Stimulated activated naive B cell treated with anti-CD40 and anti-IgM and Interleukin-4, amounts not matched to agents 10 μg/mL and 1 μg/mL and 100 μg/mL, for 72 hours (primary cell): ENCODE results near the gene TAS2R40.
"Not testable (repeated sequence)": the region's sequence is repeated elsewhere in the genome, so short reads cannot be mapped to it uniquely, and the experiment has no call there.

Experiments used
- ATAC-seq, 2 donors: fragments of 150-1000 bp; cut with Tn5 transposase; replicated peaks; 2 replicates each; pipeline ENCODE4 v1.10.0; 2021; ENCODE audit warnings: moderate library complexity in 1 of 2
- DNase-seq: peaks from one replicate; pipeline ENCODE4 v3.0.0; 2021
- H3K27ac Mint-ChIP-seq: one replicate; pipeline ENCODE4 v1.8.0; 2022; ENCODE audit warnings: mild to moderate bottlenecking, mixed read lengths
- H3K27me3 Mint-ChIP-seq, 2 donors: one replicate each; pipeline ENCODE4 v1.8.0; 2022; ENCODE audit warnings: mixed read lengths in 2 of 2
- H3K36me3 Mint-ChIP-seq, 2 donors: one replicate each; pipeline ENCODE4 v1.8.0; 2022; ENCODE audit warnings: mixed read lengths in 2 of 2, mild to moderate bottlenecking in 1 of 2
- H3K4me1 Mint-ChIP-seq, 2 donors: one replicate each; pipeline ENCODE4 v1.8.0; 2022; ENCODE audit warnings: mixed read lengths in 2 of 2, mild to moderate bottlenecking in 1 of 2
- H3K4me3 Mint-ChIP-seq, 2 donors: one replicate each; pipeline ENCODE4 v1.8.0; 2022; ENCODE audit warnings: mild to moderate bottlenecking in 2 of 2, mixed read lengths in 2 of 2, moderate library complexity in 1 of 2
- H3K9me3 Mint-ChIP-seq, 2 donors: one replicate each; pipeline ENCODE4 v1.8.0; 2022; ENCODE audit warnings: mixed read lengths in 2 of 2, mild to moderate bottlenecking in 1 of 2

Gene TAS2R40

GRCh38 chr7:143210541-143210940, 11.3 kb upstream of the TAS2R40 start:
- DNase-seq (no peak), ATAC-seq (no peak)
- H3K4me3 Mint-ChIP-seq, result no peak overlapping the region
- H3K27me3 Mint-ChIP-seq, result no peaks in the 10 kb centered on the region
- H3K9me3 Mint-ChIP-seq, result peaks cover 6 to 12% of the 10 kb centered on the region in 2 donors
- peaks cover 16 to 26% of the 10 kb centered on the region in 2 donors for H3K4me1 Mint-ChIP-seq
- H3K27ac Mint-ChIP-seq, result no peak overlapping the region
- H3K36me3 Mint-ChIP-seq, result peaks cover 8 to 12% of the 10 kb centered on the region in 2 donors

DNA sequence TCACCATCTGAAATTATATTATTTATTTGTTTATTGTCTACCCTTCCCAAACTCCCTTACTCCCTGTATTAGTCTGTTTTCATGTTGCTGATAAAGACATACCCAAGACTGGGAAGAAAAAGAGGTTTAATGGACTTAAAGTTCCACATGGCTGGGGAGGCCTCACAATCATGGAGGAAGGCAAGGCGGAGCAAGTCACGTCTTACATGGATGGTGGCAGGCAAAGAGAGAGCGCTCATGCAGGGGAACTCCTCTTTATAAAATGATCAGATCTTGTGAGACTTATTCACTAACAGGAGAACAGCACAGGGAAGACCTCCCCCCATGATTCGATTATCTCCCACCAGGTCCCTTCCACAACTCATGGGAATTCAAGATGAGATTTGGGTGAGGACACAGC, 8.4 kb upstream of the TAS2R40 start:
- H3K4me3 Mint-ChIP-seq, result not testable (repeated sequence)

DNA sequence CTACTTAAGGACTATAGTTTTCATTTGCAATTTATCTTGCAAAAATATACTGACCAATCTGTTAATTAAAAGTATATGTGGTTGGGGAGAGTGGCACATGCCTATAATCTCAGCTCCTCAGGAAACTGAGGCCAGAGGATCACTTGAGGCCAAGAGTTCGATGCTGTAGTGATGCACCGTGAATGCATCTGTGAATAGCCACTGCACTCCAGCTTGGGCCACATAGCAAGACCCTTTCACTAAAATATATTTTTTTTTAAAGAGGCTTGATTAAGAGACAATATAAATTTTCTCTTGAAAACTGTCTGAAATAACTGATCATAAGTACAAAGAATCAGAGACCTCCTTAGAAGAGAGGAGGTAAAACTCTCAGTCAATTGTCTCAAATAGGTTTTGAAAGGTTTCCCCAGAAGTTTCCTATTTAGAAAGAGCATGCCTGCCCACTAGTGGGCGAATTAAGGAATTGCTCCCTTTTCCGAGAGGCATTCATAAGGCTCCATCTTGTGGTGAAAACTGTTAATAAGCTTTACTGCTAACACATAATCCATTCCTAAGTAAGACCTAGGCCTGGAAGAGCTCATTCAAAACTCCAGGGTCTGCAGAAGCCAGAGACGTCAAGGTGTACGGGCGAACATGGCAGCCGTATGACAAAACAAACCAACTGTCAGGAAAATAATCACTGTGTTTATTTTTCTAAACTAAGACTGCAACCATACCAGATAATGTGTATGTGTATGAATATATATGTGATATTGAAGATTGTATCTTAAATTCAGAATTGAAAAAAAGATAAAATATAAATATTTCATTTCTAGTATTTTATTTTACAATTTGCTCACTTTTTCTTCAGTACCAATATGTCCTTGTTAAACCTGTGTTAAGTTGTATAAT, 6.8 kb upstream of the TAS2R40 start:
- DNase-seq (peak; percentile 52), ATAC-seq (peak; percentile 57 to 72)
- Mint-ChIP-seq H3K36me3 (peaks cover 8 to 12% of the 10 kb centered on the region in 2 donors), H3K27me3 (no peaks in the 10 kb centered on the region), H3K4me3 (no peak overlapping the region), H3K9me3 (peaks cover 6 to 12% of the 10 kb centered on the region in 2 donors), H3K4me1 (peaks cover 0 to 3% of the 10 kb centered on the region in 2 donors), H3K27ac (no peak overlapping the region)

More for the DNA sequence above, 8.4 kb upstream of the TAS2R40 start:
- peaks cover 6 to 12% of the 10 kb centered on the region in 2 donors for H3K9me3 Mint-ChIP-seq
- not testable (repeated sequence) for H3K27me3 Mint-ChIP-seq, H3K4me1 Mint-ChIP-seq, DNase-seq, ATAC-seq, H3K27ac Mint-ChIP-seq
- H3K36me3 Mint-ChIP-seq, result peaks cover 8 to 12% of the 10 kb centered on the region in 2 donors

- no peak overlapping the region for H3K4me3 Mint-ChIP-seq
- DNase-seq (no peak), ATAC-seq (no peak)
- H3K9me3 Mint-ChIP-seq, result peaks cover 6 to 12% of the 10 kb centered on the region in 2 donors
- peaks cover 8 to 12% of the 10 kb centered on the region in 2 donors for H3K36me3 Mint-ChIP-seq
- peaks cover 0 to 3% of the 10 kb centered on the region in 2 donors for H3K4me1 Mint-ChIP-seq
- H3K27me3 Mint-ChIP-seq, result peaks cover 0 to 2% of the 10 kb centered on the region in 2 donors
- no peak overlapping the region for H3K27ac Mint-ChIP-seq
Measured at GRCh38 chr7:143216151-143216550, 5.7 kb upstream of the TAS2R40 start.

DNA sequence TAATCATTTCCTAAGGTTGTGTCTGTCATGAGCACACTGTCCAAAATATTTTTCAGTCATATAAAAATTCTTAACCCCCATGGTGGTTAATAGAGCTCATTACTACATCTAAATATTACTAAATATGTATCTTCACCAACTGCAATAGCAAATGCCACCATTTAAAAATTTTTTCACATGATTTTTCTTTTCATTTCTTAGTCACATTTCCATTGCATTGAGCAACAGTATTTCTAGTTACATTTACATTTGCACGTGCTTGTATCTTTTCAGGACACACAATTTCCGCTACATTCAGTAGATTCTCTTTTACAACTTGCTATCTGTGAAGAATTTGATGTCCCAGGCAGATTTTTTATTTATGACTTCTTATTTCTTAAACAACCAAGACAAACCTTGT, 5.2 kb upstream of the TAS2R40 start:
- H3K4me1 Mint-ChIP-seq, result peaks cover 0 to 3% of the 10 kb centered on the region in 2 donors
- peaks cover 0 to 7% of the 10 kb centered on the region in 2 donors for H3K27me3 Mint-ChIP-seq
- no peak overlapping the region for H3K27ac Mint-ChIP-seq
- ATAC-seq (no peak), DNase-seq (no peak)
- H3K9me3 Mint-ChIP-seq, result peaks cover 6 to 11% of the 10 kb centered on the region in 2 donors
- no peak overlapping the region for H3K4me3 Mint-ChIP-seq
- H3K36me3 Mint-ChIP-seq, result peaks cover 8 to 11% of the 10 kb centered on the region in 2 donors

- Mint-ChIP-seq H3K27ac (no peak overlapping the region), H3K36me3 (peaks cover 5 to 6% of the 10 kb centered on the region in 2 donors), H3K4me1 (peaks cover 2 to 4% of the 10 kb centered on the region in 2 donors), H3K9me3 (peaks cover 2 to 7% of the 10 kb centered on the region in 2 donors), H3K27me3 (peaks cover 6 to 16% of the 10 kb centered on the region in 2 donors), H3K4me3 (no peak overlapping the region)
- ATAC-seq (no peak), DNase-seq (no peak)
Measured at GRCh38 chr7:143217806-143218205, 4.0 kb upstream of the TAS2R40 start.

GRCh38 chr7:143221286-143221685, 551 bp upstream of the TAS2R40 start:
- peaks cover 2 to 4% of the 10 kb centered on the region in 2 donors for H3K4me1 Mint-ChIP-seq
- DNase-seq (no peak), ATAC-seq (no peak)
- no peaks in the 10 kb centered on the region for H3K9me3 Mint-ChIP-seq
- peaks cover 15 to 27% of the 10 kb centered on the region in 2 donors for H3K27me3 Mint-ChIP-seq
- no peaks in the 10 kb centered on the region for H3K36me3 Mint-ChIP-seq
- H3K4me3 Mint-ChIP-seq, result no peak overlapping the region
- H3K27ac Mint-ChIP-seq, result no peak overlapping the region

GRCh38 chr7:143222782-143223181, 945 bp downstream of the TAS2R40 start:
- no peaks in the 10 kb centered on the region for H3K36me3 Mint-ChIP-seq
- DNase-seq (no peak), ATAC-seq (peak; percentile 39 to 42)
- H3K9me3 Mint-ChIP-seq, result no peaks in the 10 kb centered on the region
- peaks cover 15 to 27% of the 10 kb centered on the region in 2 donors for H3K27me3 Mint-ChIP-seq
- H3K4me3 Mint-ChIP-seq, result no peak overlapping the region
- peaks cover 2 to 4% of the 10 kb centered on the region in 2 donors for H3K4me1 Mint-ChIP-seq
- no peak overlapping the region for H3K27ac Mint-ChIP-seq

DNA sequence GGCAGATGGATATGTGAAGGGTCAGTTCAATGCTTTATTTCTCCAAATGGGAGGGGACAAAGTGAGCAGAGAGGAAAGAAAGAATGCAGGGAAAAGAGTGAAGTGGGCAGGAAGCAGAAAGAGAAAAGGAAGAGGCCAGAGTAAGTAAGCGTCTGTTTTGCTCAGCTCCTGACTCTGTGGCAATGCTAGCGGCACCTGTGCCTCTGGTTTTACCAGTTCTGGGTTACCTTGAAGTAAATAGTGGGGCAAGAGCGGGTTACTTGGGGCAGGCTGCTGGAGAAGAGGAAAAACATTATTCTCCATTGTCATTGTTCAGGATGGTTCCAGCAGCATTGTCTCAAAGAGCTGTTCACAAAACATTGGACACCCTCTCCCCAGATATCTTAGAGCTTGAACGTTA, 1.9 kb downstream of the TAS2R40 start:
- Mint-ChIP-seq H3K4me1 (peaks cover 2 to 4% of the 10 kb centered on the region in 2 donors), H3K9me3 (no peaks in the 10 kb centered on the region), H3K27ac (no peak overlapping the region), H3K27me3 (peaks cover 15 to 27% of the 10 kb centered on the region in 2 donors), H3K36me3 (no peaks in the 10 kb centered on the region), H3K4me3 (no peak overlapping the region)
- DNase-seq (no peak), ATAC-seq (no peak)

GRCh38 chr7:143225047-143225446, 3.2 kb downstream of the TAS2R40 start:
- peaks cover 15 to 27% of the 10 kb centered on the region in 2 donors for H3K27me3 Mint-ChIP-seq
- H3K4me1 Mint-ChIP-seq, result peaks cover 2 to 4% of the 10 kb centered on the region in 2 donors
- no peaks in the 10 kb centered on the region for H3K9me3 Mint-ChIP-seq
- H3K4me3 Mint-ChIP-seq, result no peak overlapping the region
- DNase-seq, result no peak
- no peak overlapping the region for H3K27ac Mint-ChIP-seq
- no peaks in the 10 kb centered on the region for H3K36me3 Mint-ChIP-seq
- no peak for ATAC-seq

GRCh38 chr7:143227806-143228205, 6.0 kb downstream of the TAS2R40 start:
- H3K9me3 Mint-ChIP-seq, result no peaks in the 10 kb centered on the region
- H3K27me3 Mint-ChIP-seq, result peaks cover 9 to 11% of the 10 kb centered on the region in 2 donors
- no peak for ATAC-seq
- peaks cover under 1 to 2% of the 10 kb centered on the region in 2 donors for H3K4me1 Mint-ChIP-seq
- DNase-seq, result no peak
- H3K36me3 Mint-ChIP-seq, result no peaks in the 10 kb centered on the region
- H3K4me3 Mint-ChIP-seq, result no peak overlapping the region
- no peak overlapping the region for H3K27ac Mint-ChIP-seq

DNA sequence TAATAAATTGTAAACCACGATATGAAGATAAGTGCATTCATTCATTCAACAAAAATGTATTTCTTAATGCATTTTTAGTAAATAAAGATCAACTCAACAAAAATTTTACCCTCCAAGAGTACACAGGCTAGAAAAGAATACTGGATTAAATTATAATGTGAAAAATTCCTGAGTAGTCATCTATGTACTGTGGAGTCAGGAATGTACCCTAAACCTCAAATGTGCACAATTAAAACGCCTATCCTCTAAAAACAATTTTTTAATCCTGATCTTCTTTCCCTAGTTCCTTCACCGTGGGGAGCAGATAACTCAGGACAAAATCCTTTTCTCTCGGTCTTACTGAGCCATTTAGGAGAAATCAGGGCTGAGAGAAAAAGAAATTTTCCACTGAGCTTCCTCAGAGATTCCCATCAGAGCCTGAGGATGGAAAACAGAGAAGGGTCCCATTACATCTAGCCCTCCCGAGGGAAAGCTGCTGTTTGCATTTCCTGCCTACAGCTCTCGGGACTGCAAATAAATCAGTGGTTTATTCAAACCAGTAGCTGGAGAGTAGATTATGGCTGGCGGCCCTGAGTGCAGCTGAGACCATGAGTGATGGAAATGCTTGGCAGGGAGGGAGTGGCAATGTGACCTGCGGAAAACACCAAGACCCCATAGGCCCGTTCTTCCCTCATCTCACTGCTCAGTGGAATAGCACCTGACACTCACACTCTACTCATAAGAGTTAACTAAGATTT, 7.4 kb downstream of the TAS2R40 start:
- H3K4me3 Mint-ChIP-seq, result no peak overlapping the region
- H3K27ac Mint-ChIP-seq, result no peak overlapping the region
- ATAC-seq (no peak), DNase-seq (no peak)
- no peaks in the 10 kb centered on the region for H3K36me3 Mint-ChIP-seq
- no peaks in the 10 kb centered on the region for H3K9me3 Mint-ChIP-seq
- H3K4me1 Mint-ChIP-seq, result no peaks in the 10 kb centered on the region
- no peaks in the 10 kb centered on the region for H3K27me3 Mint-ChIP-seq

GRCh38 chr7:143230602-143231457, 9.0 kb downstream of the TAS2R40 start:
- no peaks in the 10 kb centered on the region for H3K4me1 Mint-ChIP-seq
- H3K27me3 Mint-ChIP-seq, result peaks cover 5 to 8% of the 10 kb centered on the region in 2 donors
- ATAC-seq (no peak), DNase-seq (no peak)
- no peak overlapping the region for H3K4me3 Mint-ChIP-seq
- H3K36me3 Mint-ChIP-seq, result peaks cover 0 to 4% of the 10 kb centered on the region in 2 donors
- no peak overlapping the region for H3K27ac Mint-ChIP-seq
- H3K9me3 Mint-ChIP-seq, result peaks cover 5% of the 10 kb centered on the region in 2 donors
